CD4-positive, alpha-beta T cell treated with Interferon alpha-2 for 1 hour (primary cell): ENCODE measurements around the gene NEURL4.
"Not testable (repeated sequence)": the region's sequence is repeated elsewhere in the genome, so short reads cannot be mapped to it uniquely, and the experiment has no call there.

Experiments used
- DNase-seq, 2 donors: peaks; one replicate each; pipeline ENCODE4 v3.0.0-alpha.2; 2020 to 2022

The NEURL4 gene

GRCh38 chr17:7346761-7347614 is 17.9 kb upstream of the NEURL4 start:
- no peak for DNase-seq

- DNase-seq: no peak
Measured at GRCh38 chr17:7343250-7343649, 14.1 kb upstream of the NEURL4 start.

GRCh38 chr17:7341842-7342241 is 12.7 kb upstream of the NEURL4 start:
- no peak for DNase-seq

GRCh38 chr17:7340179-7340578 is 11.0 kb upstream of the NEURL4 start:
- DNase-seq: no peak

GRCh38 chr17:7337600-7337999 is 8.5 kb upstream of the NEURL4 start:
- not testable (repeated sequence) for DNase-seq

- DNase-seq: peak; percentile 82 to 89
Measured at GRCh38 chr17:7336240-7337175, 7.4 kb upstream of the NEURL4 start, which contains the start of gene ACAP1. Gene ACAP1, plus strand, starts transcription at chr17:7336529. Its CDS starts 206 bp downstream, at chr17:7336735.

- not testable (repeated sequence) for DNase-seq
Measured at GRCh38 chr17:7335765-7336164, 6.6 kb upstream of the NEURL4 start.

- DNase-seq: no peak
Measured at GRCh38 chr17:7334938-7335538, 5.9 kb upstream of the NEURL4 start.

GRCh38 chr17:7332600-7333069 is 3.5 kb upstream of the NEURL4 start:
- peak; percentile 43 to 72 for DNase-seq

GRCh38 chr17:7332111-7332510 is 3.0 kb upstream of the NEURL4 start:
- no peak for DNase-seq

- no peak for DNase-seq
Measured at GRCh38 chr17:7330638-7331015, 1.5 kb upstream of the NEURL4 start.

GRCh38 chr17:7329997-7330637 is 982 bp upstream of the NEURL4 start:
- peak; percentile 82 to 86 for DNase-seq

GRCh38 chr17:7329374-7329996 is 350 bp upstream of the NEURL4 start:
- DNase-seq: peak; percentile 98

- no peak for DNase-seq
Measured at GRCh38 chr17:7328009-7328408, 1.1 kb downstream of the NEURL4 start.

- DNase-seq: no peak
Measured at GRCh38 chr17:7327501-7327900, 1.6 kb downstream of the NEURL4 start.

GRCh38 chr17:7327056-7327455 is 2.1 kb downstream of the NEURL4 start:
- DNase-seq: no peak

- DNase-seq: no peak
Measured at GRCh38 chr17:7326186-7326585, 2.9 kb downstream of the NEURL4 start.

- DNase-seq: no peak
Measured at GRCh38 chr17:7325031-7325528, 4.1 kb downstream of the NEURL4 start.

GRCh38 chr17:7324438-7324779 is 4.7 kb downstream of the NEURL4 start:
- DNase-seq: no peak

- DNase-seq: peak; percentile 50 to 71
Measured at GRCh38 chr17:7323731-7324437, 5.3 kb downstream of the NEURL4 start.

GRCh38 chr17:7322520-7323194 is 6.5 kb downstream of the NEURL4 start:
- no peak for DNase-seq
